K562 (cell line): Measurements from ENCODE around the gene SCGB3A2. TPM values are rescaled to one million over a fixed set of nuclear protein-coding genes. Genes with fewer than 3 reads are reported as not detected.

Experiments
- ATAC-seq: fragments of 200-7000 bp; cut with Tn5 transposase; 3 replicates; pipeline ENCODE4 v1.9.1; 2020; ENCODE audit warnings: moderate library complexity
- BruUV-seq: library from RNA; stranded (reverse); fragments of 400-500 nt; replicated peaks from 2 replicates; lab custom pipeline; 2021; lab: Mats Ljungman, UMichigan
- CTCF ChIA-PET: fragments of 300-600 bp; formaldehyde crosslinking; extraction: SDS; loops from one replicate; lab custom pipeline; 2021; ENCODE audit warnings: low intra/inter-chr PET ratio; lab: Yijun Ruan, JAX
- POLR2A ChIA-PET: fragments of 300-600, 350-650 bp; sonication (Branson Sonifier 250); formaldehyde crosslinking; extraction: SDS; loops from one replicate; lab custom pipeline; 2021; ENCODE audit warnings: antibody characterized with exemption, inconsistent platforms; lab: Yijun Ruan, JAX
- DNase-seq, 4 experiments: peaks; one replicate each; pipeline versions ENCODE4 v3.0.0 to v3.0.0-alpha.2; 2011 to 2018; ENCODE audit warnings: low spot score in 3 of 4, mixed read lengths in 3 of 4; ENCODE audit errors: extremely low read depth in 1 of 4
- FAIRE-seq: peaks from 2 replicates; lab custom pipeline; 2011; peaks lifted over from hg19 to GRCh38; lab: Jason Lieb, UNC
- H2AFZ ChIP-seq: 2 replicates; pipeline ENCODE4 v1.6.0; 2011; ENCODE audit warnings: low read depth, low read length, control low read depth, inconsistent platforms
- H3K27ac ChIP-seq: fragments of 200-600 bp; 3 replicates; pipeline ENCODE4 v1.8.0; 2011; ENCODE audit warnings: low read depth, mild to moderate bottlenecking, control low read depth, inconsistent platforms, low read length, moderate library complexity, mixed read lengths; ENCODE audit errors: extremely low read depth
- H3K27me3 ChIP-seq, 2 experiments: fragments of 300-600 bp in 1 of 2; 2 replicates in 1 of 2; 3 replicates in 1 of 2; pipeline versions ENCODE4 v1.6.0 to v1.8.0; 2011; ENCODE audit warnings: inconsistent platforms in 2 of 2, low read length in 2 of 2, mild to moderate bottlenecking in 1 of 2, mixed read lengths in 1 of 2, moderate library complexity in 1 of 2; ENCODE audit not compliant: control insufficient read depth in 2 of 2, insufficient read depth in 2 of 2
- H3K36me3 ChIP-seq: fragments of 300-600 bp; 3 replicates; pipeline ENCODE4 v1.8.0; 2011; ENCODE audit warnings: mild to moderate bottlenecking, low read length, inconsistent platforms; ENCODE audit not compliant: control insufficient read depth, insufficient read depth
- H3K4me1 ChIP-seq, 2 experiments: fragments of 200-600 bp in 1 of 2; replicated peaks in 1 of 2; 2 replicates in 1 of 2; 3 replicates in 1 of 2; pipeline versions ENCODE4 v1.5.1 to v1.8.0; 2011; ENCODE audit warnings: inconsistent platforms in 2 of 2, low read length in 2 of 2, mild to moderate bottlenecking in 1 of 2, mixed read lengths in 1 of 2, moderate library complexity in 1 of 2; ENCODE audit not compliant: control insufficient read depth in 2 of 2, insufficient read depth in 2 of 2
- H3K4me2 ChIP-seq: 2 replicates; pipeline ENCODE4 v1.6.1; 2011; ENCODE audit warnings: low read length, control low read depth, inconsistent platforms, mixed read lengths; ENCODE audit not compliant: insufficient read depth
- H3K4me3 ChIP-seq: fragments of 200-600 bp; sonication (generic), shearing (Covaris generic); 2 replicates; pipeline ENCODE4 v1.5.1; 2016; ENCODE audit warnings: control low read depth, inconsistent platforms
- H3K79me2 ChIP-seq: fragments of 200-600 bp; 3 replicates; pipeline ENCODE4 v1.8.0; 2011; ENCODE audit warnings: low read length, inconsistent platforms; ENCODE audit not compliant: control insufficient read depth, insufficient read depth
- H3K9ac ChIP-seq, 2 experiments: 2 replicates each; pipeline versions ENCODE4 v1.6.0 to v1.6.1; 2011; ENCODE audit warnings: low read depth in 2 of 2, low read length in 2 of 2, control low read depth in 1 of 2, inconsistent platforms in 1 of 2, mild to moderate bottlenecking in 1 of 2, mixed read lengths in 1 of 2; ENCODE audit not compliant: insufficient read depth in 1 of 2
- H3K9me1 ChIP-seq: one replicate; pipeline ENCODE4 v1.6.0; 2011; ENCODE audit warnings: inconsistent platforms, mild to moderate bottlenecking, low read length, moderate library complexity; ENCODE audit not compliant: control insufficient read depth, insufficient read depth
- H3K9me3 ChIP-seq: replicated peaks from 2 replicates; pipeline ENCODE4 v1.5.1; 2011; ENCODE audit warnings: low read depth, low read length, inconsistent platforms; ENCODE audit not compliant: control insufficient read depth, insufficient read depth
- H4K20me1 ChIP-seq: replicated peaks from 2 replicates; pipeline ENCODE4 v1.6.1; 2011; ENCODE audit warnings: low read length, inconsistent platforms, mixed read lengths; ENCODE audit not compliant: control insufficient read depth, insufficient read depth
- ARID2 ChIP-seq: fragments of 450-650 bp; IDR thresholded peaks from 2 replicates; pipeline ENCODE4 v1.6.1; 2017; ENCODE audit warnings: antibody characterized with exemption, mild to moderate bottlenecking
- CREBBP ChIP-seq: IDR thresholded peaks from one replicate; pipeline ENCODE4 v1.6.1; 2012; ENCODE audit warnings: low read depth, mild to moderate bottlenecking, control low read depth, inconsistent platforms, low read length
- DLX4 ChIP-seq: fragments of 250-450 bp; sonication (Bioruptor Pico); IDR thresholded peaks from 2 replicates; pipeline ENCODE4 v1.6.1; 2021; ENCODE audit warnings: mild to moderate bottlenecking
- HMBOX1 ChIP-seq: sonication (generic); IDR thresholded peaks from 2 replicates; pipeline ENCODE4 v1.6.1; 2016
- HNRNPH1 ChIP-seq: fragments of 200-400 bp; formaldehyde crosslinking; optimal IDR thresholded peaks from 2 replicates; pipeline ENCODE3; 2017; ENCODE audit warnings: low read depth, mild to moderate bottlenecking, low read length, moderate library complexity
- KDM5B ChIP-seq: fragments of 200-600 bp; sonication (generic); IDR thresholded peaks from 2 replicates; pipeline ENCODE4 v1.6.1; 2012; ENCODE audit warnings: low read depth, mild to moderate bottlenecking, moderate library complexity, low read length, control low read depth, inconsistent platforms; ENCODE audit not compliant: insufficient replicate concordance
- NFE2L1 ChIP-seq: fragments of 450-650 bp; IDR thresholded peaks from 2 replicates; pipeline ENCODE4 v1.6.1; 2016; ENCODE audit warnings: missing genetic modification characterization, low read depth, mild to moderate bottlenecking, missing compliant biosample characterization, moderate library complexity, borderline replicate concordance
- NFRKB ChIP-seq: fragments of 450-650 bp; IDR thresholded peaks from 2 replicates; pipeline ENCODE4 v1.6.1; 2016; ENCODE audit warnings: low read depth
- ZKSCAN8 ChIP-seq: fragments of 200-800 bp; sonication (Bioruptor generic); IDR thresholded peaks from 2 replicates; pipeline ENCODE4 v1.6.1; 2016; ENCODE audit warnings: missing genetic modification characterization, missing compliant biosample characterization
- WGBS: fragments of 100-300 bp; shearing (Covaris generic); methylation state at CpG from one replicate; pipeline ENCODE4 v1.1.6; 2016; ENCODE audit warnings: low coverage, mixed read lengths; ENCODE audit not compliant: insufficient coverage; ENCODE audit errors: missing lambda C conversion rate; 5-methylcytosine and 5-hydroxymethylcytosine counted together
- in situ Hi-C: fragments of 300-500 bp; cut with MboI; formaldehyde crosslinking; loops from 4 replicates; pipeline ENCODE4 v1.15.0; 2018; ENCODE audit warnings: inconsistent platforms, mixed read lengths
- intact Hi-C: fragments of 100-400 bp; cut with micrococcal nuclease; formaldehyde crosslinking; loops from 2 replicates; pipeline ENCODE4 v1.14.2; 2022
- polyA plus RNA-seq, 8 experiments: library from polyadenylated mRNA; depleted of rRNA in 4 of 8; stranded (reverse) in 5 of 8; unstranded in 3 of 8; fragments of >200 nt; fragmentation: Nextera tagmentation in 2 of 8; fragmentation: Illumina TruSeq in 1 of 8; extraction: Ambion mirVana in 2 of 8; extraction: Trizol in 1 of 8; gene quantifications; 2 replicates each; pipeline versions ENCODE4 v1.2.1 to v1.2.3, GENCODE V29; 2011 to 2014; ENCODE audit warnings: inconsistent platforms in 1 of 8, missing spikeins in 1 of 8
- total RNA-seq, 7 experiments: library from RNA; depleted of rRNA in 6 of 7; stranded (reverse); fragments of >200 nt in 6 of 7; fragmentation: Illumina TruSeq in 2 of 7; extraction: Trizol in 2 of 7; gene quantifications; 2 replicates each; pipeline versions ENCODE4 v1.2.1 to v1.2.3, GENCODE V29; 2011 to 2021; ENCODE audit warnings: low replicate concordance in 1 of 7
- TF ChIP-seq, protein P1 (sequence below): sonication (generic); formaldehyde crosslinking; IDR thresholded peaks from 2 replicates; pipeline ENCODE4 v1.8.0; 2022; ENCODE audit warnings: missing genetic modification reagents, mild to moderate bottlenecking, borderline replicate concordance

SCGB3A2 gene
- total and polyA plus RNA-seq, 9 of the 15 experiments (the other 6 are each of a cell fraction or from before 2014, with no cell fraction given) = 0.35 TPM; not detected in 8

DNA sequence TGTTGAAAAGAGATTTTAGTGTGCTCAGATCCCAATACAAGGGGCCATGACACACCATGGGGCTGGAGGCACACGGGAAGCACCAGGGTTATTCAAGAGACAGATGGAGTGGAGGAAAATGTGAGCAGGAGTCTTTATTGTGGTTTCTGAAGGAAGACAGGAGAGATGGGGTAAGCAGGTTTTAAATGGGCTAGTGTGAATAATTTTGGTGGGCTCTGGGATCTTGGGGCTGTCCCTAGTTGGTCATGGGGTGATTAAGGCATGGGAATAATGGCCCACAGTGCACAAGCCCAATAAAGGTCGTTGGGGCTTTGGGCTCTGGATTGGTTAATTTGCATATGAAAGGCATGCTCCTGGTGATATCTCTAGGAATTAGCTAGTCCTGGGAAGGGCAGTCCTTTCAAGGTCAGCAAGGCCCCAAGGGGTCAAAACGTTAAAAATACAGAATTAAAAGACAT lies 3.6 kb upstream of the SCGB3A2 start:
- ChIA-PET CTCF (no interaction called here), POLR2A (no interaction called here)
- H3K4me2 ChIP-seq = no peak overlapping the region
- H3K36me3 ChIP-seq = no peaks in the 10 kb centered on the region
- ATAC-seq (no peak), FAIRE-seq (no peak), DNase-seq (no peak)
- H3K4me3 ChIP-seq = no peak overlapping the region
- no peaks in the 10 kb centered on the region for H3K27me3 ChIP-seq
- no peaks in the 10 kb centered on the region for H4K20me1 ChIP-seq
- BruUV-seq = no TSS peak
- H3K27ac ChIP-seq = no peak overlapping the region
- intact Hi-C loops (no loop called here), in situ Hi-C loops (no loop called here)
- no peaks in the 10 kb centered on the region for H3K9me1 ChIP-seq
- TF ChIP-seq NFRKB (no peak), HNRNPH1 (no peak), HMBOX1 (no peak), DLX4 (CRISPR knock-in tag) (no peak), NFE2L1 (tag) (no peak), ARID2 (no peak), CREBBP (no peak), KDM5B (no peak), ZKSCAN8 (no peak)
- TF ChIP-seq, protein P1, sequence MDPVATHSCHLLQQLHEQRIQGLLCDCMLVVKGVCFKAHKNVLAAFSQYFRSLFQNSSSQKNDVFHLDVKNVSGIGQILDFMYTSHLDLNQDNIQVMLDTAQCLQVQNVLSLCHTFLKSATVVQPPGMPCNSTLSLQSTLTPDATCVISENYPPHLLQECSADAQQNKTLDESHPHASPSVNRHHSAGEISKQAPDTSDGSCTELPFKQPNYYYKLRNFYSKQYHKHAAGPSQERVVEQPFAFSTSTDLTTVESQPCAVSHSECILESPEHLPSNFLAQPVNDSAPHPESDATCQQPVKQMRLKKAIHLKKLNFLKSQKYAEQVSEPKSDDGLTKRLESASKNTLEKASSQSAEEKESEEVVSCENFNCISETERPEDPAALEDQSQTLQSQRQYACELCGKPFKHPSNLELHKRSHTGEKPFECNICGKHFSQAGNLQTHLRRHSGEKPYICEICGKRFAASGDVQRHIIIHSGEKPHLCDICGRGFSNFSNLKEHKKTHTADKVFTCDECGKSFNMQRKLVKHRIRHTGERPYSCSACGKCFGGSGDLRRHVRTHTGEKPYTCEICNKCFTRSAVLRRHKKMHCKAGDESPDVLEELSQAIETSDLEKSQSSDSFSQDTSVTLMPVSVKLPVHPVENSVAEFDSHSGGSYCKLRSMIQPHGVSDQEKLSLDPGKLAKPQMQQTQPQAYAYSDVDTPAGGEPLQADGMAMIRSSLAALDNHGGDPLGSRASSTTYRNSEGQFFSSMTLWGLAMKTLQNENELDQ (CRISPR knock-in tag) = no peak
- no peak overlapping the region for H3K9ac ChIP-seq
- H3K4me1 ChIP-seq = no peaks in the 10 kb centered on the region
- no peak overlapping the region for H2AFZ ChIP-seq
- WGBS = 0% methylated on average over 3 of the region's 3 CpGs
- H3K79me2 ChIP-seq = no peaks in the 10 kb centered on the region
- H3K9me3 ChIP-seq = no peaks in the 10 kb centered on the region
